SK-N-SH (cell line): ENCODE results near the gene HES1. TPM values are rescaled to one million over a fixed set of nuclear protein-coding genes. Genes with fewer than 3 reads are reported as not detected.

Experiments used
- CTCF ChIA-PET: fragments of 300-600, 350-600 bp; formaldehyde crosslinking; extraction: SDS; loops from one replicate; lab custom pipeline; 2021; lab: Yijun Ruan, JAX
- POLR2A ChIA-PET: fragments of 350-600 bp; sonication (Branson Sonifier 250); formaldehyde crosslinking; extraction: SDS; loops from one replicate; lab custom pipeline; 2020; ENCODE audit warnings: antibody characterized with exemption, inconsistent platforms; lab: Yijun Ruan, JAX
- DNase-seq: peaks from one replicate; pipeline ENCODE4 v3.0.0; 2012
- H2AFZ ChIP-seq: fragments of 200-600 bp; sonication (generic); 2 replicates; pipeline ENCODE4 v1.8.1; 2016; ENCODE audit warnings: antibody characterized with exemption, mild to moderate bottlenecking, low read depth
- H3F3A ChIP-seq: fragments of 200-600 bp; sonication (generic); replicated peaks from 2 replicates; pipeline ENCODE3; 2016; ENCODE audit warnings: antibody characterized with exemption, mild to moderate bottlenecking; ENCODE audit not compliant: insufficient read depth
- H3K27ac ChIP-seq, 2 experiments: fragments of 200-500 bp in 1 of 2; fragments of 200-600 bp in 1 of 2; sonication (Bioruptor generic) in 1 of 2; sonication (generic), shearing (Covaris generic) in 1 of 2; 2 replicates each; pipeline versions ENCODE4 v1.5.1 to v1.6.1; 2014 to 2016; ENCODE audit warnings: low read depth in 2 of 2, inconsistent platforms in 1 of 2, low read length in 1 of 2, mild to moderate bottlenecking in 1 of 2, mixed read lengths in 1 of 2
- H3K27me3 ChIP-seq: fragments of 200-600 bp; sonication (generic), shearing (Covaris generic); 2 replicates; pipeline ENCODE4 v1.6.1; 2016; ENCODE audit warnings: mixed run types; ENCODE audit not compliant: insufficient read depth
- H3K36me3 ChIP-seq, 2 experiments: fragments of 200-500 bp in 1 of 2; fragments of 200-600 bp in 1 of 2; sonication (Bioruptor generic) in 1 of 2; sonication (generic) in 1 of 2; replicated peaks in 1 of 2; 2 replicates each; pipeline versions ENCODE3 to v1.5.1; 2014 to 2016; ENCODE audit warnings: low read length in 1 of 2, mild to moderate bottlenecking in 1 of 2; ENCODE audit not compliant: insufficient read depth in 2 of 2, control insufficient read depth in 1 of 2
- H3K4me1 ChIP-seq, 2 experiments: fragments of 200-500 bp in 1 of 2; fragments of 200-600 bp in 1 of 2; sonication (Bioruptor generic) in 1 of 2; sonication (generic), shearing (Covaris generic) in 1 of 2; 2 replicates each; pipeline versions ENCODE4 v1.5.1 to v1.6.1; 2014 to 2016; ENCODE audit warnings: low read depth in 1 of 2, low read length in 1 of 2, mixed run types in 1 of 2; ENCODE audit not compliant: insufficient read depth in 2 of 2, control insufficient read depth in 1 of 2
- H3K4me2 ChIP-seq: fragments of 200-600 bp; sonication (generic), shearing (Covaris generic); 2 replicates; pipeline ENCODE4 v1.6.1; 2017; ENCODE audit warnings: mixed run types
- H3K4me3 ChIP-seq, 2 experiments: fragments of 200-500 bp in 1 of 2; fragments of 200-600 bp in 1 of 2; sonication (Bioruptor generic) in 1 of 2; sonication (generic), shearing (Covaris generic) in 1 of 2; 2 replicates each; pipeline versions ENCODE4 v1.5.1 to v1.8.1; 2014 to 2016; ENCODE audit warnings: low read depth in 2 of 2, inconsistent platforms in 1 of 2, low read length in 1 of 2, mild to moderate bottlenecking in 1 of 2, mixed read lengths in 1 of 2, moderate library complexity in 1 of 2
- H3K79me2 ChIP-seq: fragments of 200-600 bp; sonication (generic); 2 replicates; pipeline ENCODE4 v1.8.1; 2017; ENCODE audit warnings: mild to moderate bottlenecking; ENCODE audit not compliant: insufficient read depth
- H3K9ac ChIP-seq: fragments of 200-600 bp; sonication (generic); 2 replicates; pipeline ENCODE4 v1.6.1; 2017; ENCODE audit warnings: mixed run types
- H3K9me2 ChIP-seq: fragments of 200-600 bp; sonication (generic); 2 replicates; pipeline ENCODE4 v1.6.1; 2017; ENCODE audit warnings: mixed run types
- H3K9me3 ChIP-seq: fragments of 200-600 bp; sonication (generic); 2 replicates; pipeline ENCODE4 v1.6.1; 2017; ENCODE audit warnings: mixed run types, mild to moderate bottlenecking, moderate library complexity
- H4K20me1 ChIP-seq: fragments of 200-600 bp; sonication (generic); 2 replicates; pipeline ENCODE4 v1.6.1; 2017; ENCODE audit warnings: mild to moderate bottlenecking, mixed run types; ENCODE audit not compliant: insufficient read depth
- CHD2 ChIP-seq: fragments of 150-350 bp; IDR thresholded peaks from 2 replicates; pipeline ENCODE4 v1.6.1; 2018; ENCODE audit warnings: low read length; ENCODE audit not compliant: partially characterized antibody
- EP300 ChIP-seq, 2 experiments: IDR thresholded peaks; 2 replicates each; pipeline versions ENCODE4 v1.4.0 to v1.6.1; 2012; ENCODE audit warnings: borderline replicate concordance in 1 of 2, low read depth in 1 of 2, low read length in 1 of 2
- EZH2phosphoT487 ChIP-seq: fragments of 200-600 bp; sonication (generic); IDR thresholded peaks from 2 replicates; pipeline ENCODE4 v1.6.1; 2017; ENCODE audit warnings: low read depth, mixed run types, mild to moderate bottlenecking, antibody characterized with exemption, moderate library complexity, borderline replicate concordance
- GABPA ChIP-seq: IDR thresholded peaks from 2 replicates; pipeline ENCODE4 v1.4.0; 2012; ENCODE audit warnings: low read depth, mild to moderate bottlenecking
- GATA2 ChIP-seq: sonication (generic); formaldehyde crosslinking; IDR thresholded peaks from 2 replicates; pipeline ENCODE4 v1.5.0; 2020; ENCODE audit warnings: mild to moderate bottlenecking, missing genetic modification reagents
- MAX ChIP-seq: IDR thresholded peaks from 2 replicates; pipeline ENCODE4 v1.4.0; 2012; ENCODE audit warnings: low read depth
- MEF2A ChIP-seq: IDR thresholded peaks from 2 replicates; pipeline ENCODE4 v1.4.0; 2012; ENCODE audit warnings: low read depth, borderline replicate concordance
- NFIC ChIP-seq: IDR thresholded peaks from 2 replicates; pipeline ENCODE4 v1.4.0; 2012; ENCODE audit warnings: borderline replicate concordance
- PBX3 ChIP-seq: IDR thresholded peaks from 2 replicates; pipeline ENCODE4; 2012
- POLR2AphosphoS5 ChIP-seq: IDR thresholded peaks from 2 replicates; pipeline ENCODE4 v1.6.1; 2012; ENCODE audit warnings: low read depth, low read length
- RAD21 ChIP-seq: IDR thresholded peaks from 2 replicates; pipeline ENCODE4 v1.6.1; 2012; ENCODE audit warnings: mild to moderate bottlenecking, low read length
- RCOR1 ChIP-seq: fragments of 150-350 bp; IDR thresholded peaks from 2 replicates; pipeline ENCODE4 v1.6.1; 2017; ENCODE audit warnings: antibody characterized with exemption, low read length
- REST ChIP-seq: IDR thresholded peaks from 2 replicates; pipeline ENCODE4 v1.6.1; 2012; ENCODE audit warnings: mild to moderate bottlenecking, low read depth, low read length, moderate library complexity
- TAF1 ChIP-seq: IDR thresholded peaks from 2 replicates; pipeline ENCODE4 v1.6.1; 2012; ENCODE audit warnings: low read depth, mild to moderate bottlenecking, low read length, moderate library complexity, borderline replicate concordance
- TCF12 ChIP-seq: IDR thresholded peaks from 2 replicates; pipeline ENCODE4 v1.4.0; 2012
- TEAD4 ChIP-seq: IDR thresholded peaks from 2 replicates; pipeline ENCODE4 v1.4.0; 2012; ENCODE audit warnings: mild to moderate bottlenecking, borderline replicate concordance; ENCODE audit not compliant: insufficient read depth
- USF1 ChIP-seq: IDR thresholded peaks from 2 replicates; pipeline ENCODE4 v1.4.0; 2012; ENCODE audit warnings: low read depth, borderline replicate concordance
- USF2 ChIP-seq: fragments of 150-350 bp; IDR thresholded peaks from 2 replicates; pipeline ENCODE4 v1.6.1; 2017; ENCODE audit warnings: antibody characterized with exemption, low read length, low read depth, borderline replicate concordance
- ZBTB33 ChIP-seq: IDR thresholded peaks from 2 replicates; pipeline ENCODE4 v1.4.0; 2012; ENCODE audit warnings: low read depth, borderline replicate concordance
- WGBS: methylation state at CpG from one replicate; pipeline ENCODE4 v1.1.6; 2017; ENCODE audit warnings: low lambda C conversion rate; 5-methylcytosine and 5-hydroxymethylcytosine counted together
- polyA plus RNA-seq, 3 experiments: library from polyadenylated mRNA; depleted of rRNA; stranded (reverse); fragments of >200 nt; gene quantifications; 2 replicates each; pipeline ENCODE4 v1.2.3, GENCODE V29; 2012

HES1 gene
- polyA plus RNA-seq, 1 of the 3 experiments (the other 2 are of a cell fraction) = 225 TPM

GRCh38 chr3:194118920-194119319, 17.0 kb upstream of the HES1 start:
- no peaks in the 10 kb centered on the region for H3K9me2 ChIP-seq
- H3K79me2 ChIP-seq = no peaks in the 10 kb centered on the region
- no peak overlapping the region for H3K9ac ChIP-seq
- no peak for DNase-seq
- no peak overlapping the region for H3K4me3 ChIP-seq
- H4K20me1 ChIP-seq = no peaks in the 10 kb centered on the region
- ChIA-PET CTCF (no interaction called here), POLR2A (no interaction called here)
- no peaks in the 10 kb centered on the region for H3F3A ChIP-seq
- TF ChIP-seq GATA2 (no peak), ZBTB33 (no peak), TCF12 (no peak), GABPA (no peak), NFIC (no peak), POLR2AphosphoS5 (no peak), CHD2 (no peak), RAD21 (no peak)
- no peak overlapping the region for H3K27ac ChIP-seq
- peaks cover 4% of the 10 kb centered on the region; the same call in 1 of the 2 replicates for H3K27me3 ChIP-seq
- 72% methylated on average over 6 of the region's 7 CpGs for WGBS
- no peaks in the 10 kb centered on the region for H3K9me3 ChIP-seq
- H3K36me3 ChIP-seq = no peaks in the 10 kb centered on the region
- H3K4me1 ChIP-seq = no peaks in the 10 kb centered on the region
- no peak overlapping the region for H3K4me2 ChIP-seq
- no peak overlapping the region for H2AFZ ChIP-seq

GRCh38 chr3:194119831-194120590, 15.9 kb upstream of the HES1 start:
- no peak overlapping the region for H3K4me2 ChIP-seq
- H3K79me2 ChIP-seq = no peaks in the 10 kb centered on the region
- H3F3A ChIP-seq = no peaks in the 10 kb centered on the region
- CTCF ChIA-PET = no interaction called here
- H3K4me3 ChIP-seq = no peak overlapping the region
- POLR2A ChIA-PET = no interaction called here
- H3K4me1 ChIP-seq = no peaks in the 10 kb centered on the region
- no peaks in the 10 kb centered on the region for H3K9me2 ChIP-seq
- no peaks in the 10 kb centered on the region for H4K20me1 ChIP-seq
- H3K36me3 ChIP-seq = no peaks in the 10 kb centered on the region
- no peaks in the 10 kb centered on the region for H3K9me3 ChIP-seq
- H3K27ac ChIP-seq = no peak overlapping the region
- TF ChIP-seq MEF2A = no peak
- TF ChIP-seq TAF1 = no peak
- no peak for TF ChIP-seq MAX
- no peak for TF ChIP-seq PBX3
- TF ChIP-seq EZH2phosphoT487 = no peak
- no peak for TF ChIP-seq EP300 (IDR thresholded peaks at IDR 0.05; ENCODE audit: borderline replicate concordance in 1 of 2, low read depth in 1 of 2, low read length in 1 of 2)
- no peak for TF ChIP-seq USF1
- no peak for TF ChIP-seq CHD2
- no peak for TF ChIP-seq RCOR1
- TF ChIP-seq USF2 = no peak
- TF ChIP-seq TEAD4 = no peak
- TF ChIP-seq REST = no peak
- TF ChIP-seq, all 33 proteins: peak for 0
- no peak overlapping the region for H3K9ac ChIP-seq
- 57% methylated on average over 6 of the region's 6 CpGs for WGBS
- H3K27me3 ChIP-seq = peaks cover 4% of the 10 kb centered on the region; the same call in 1 of the 2 replicates
- no peak overlapping the region for H2AFZ ChIP-seq
- no peak for DNase-seq
